NCI-H2227 (cell line): Measurements from ENCODE around the gene POLR1C.
A peak's percentile ranks its signal among the peaks of the same experiment; 100 is the strongest.
"Not testable (repeated sequence)": the region's sequence is repeated elsewhere in the genome, so short reads cannot be mapped to it uniquely, and the experiment has no call there.

Experiments used
- DNase-seq: peaks from one replicate; lab custom pipeline; 2025; ENCODE audit not compliant: unreplicated experiment; lab: John Stamatoyannopoulos, UW

Gene POLR1C

GRCh38 chr6:43508481-43509141, 8.3 kb upstream of the POLR1C start:
- no peak for DNase-seq

DNA sequence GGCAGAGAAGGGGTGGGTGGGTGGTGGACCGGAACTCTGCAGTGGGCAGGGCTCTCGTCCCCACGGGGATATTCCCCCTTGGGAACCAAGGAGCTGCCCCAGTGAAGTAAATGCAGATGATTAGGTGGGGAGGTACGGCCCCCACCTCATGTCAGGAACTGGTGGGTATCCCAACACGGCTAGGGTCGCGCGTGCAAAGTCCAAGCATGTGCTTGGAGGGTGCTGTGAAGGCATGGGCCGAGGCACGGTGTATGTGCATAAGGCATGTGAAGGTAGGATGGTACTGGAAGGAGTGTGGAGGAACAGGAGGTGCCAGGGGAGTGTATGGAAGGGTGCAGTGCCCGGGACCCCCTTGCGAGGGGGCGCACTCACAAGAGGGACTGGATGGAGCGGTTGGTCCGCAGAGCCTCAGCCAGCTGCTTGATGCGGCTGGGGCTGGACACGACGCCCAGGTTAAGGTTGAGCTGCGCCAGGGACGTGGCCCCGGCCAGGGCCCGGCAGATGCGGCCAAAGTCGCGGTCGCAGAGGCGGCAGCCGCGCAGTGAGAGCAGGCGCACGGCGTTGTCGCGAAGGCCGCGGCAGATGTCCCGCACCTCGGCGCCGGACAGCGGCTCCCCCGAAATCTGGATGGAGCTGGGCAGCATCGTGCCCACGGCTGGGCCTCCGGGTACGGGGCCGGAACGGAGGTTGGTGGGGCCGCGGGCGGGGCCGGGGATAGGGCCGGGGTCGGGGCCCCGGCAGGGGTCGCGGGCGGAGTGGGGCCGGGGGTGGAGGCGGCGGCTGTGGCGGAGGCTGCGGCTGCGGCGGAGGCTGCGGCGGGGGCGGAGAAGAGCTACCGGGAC, 7.5 kb upstream of the POLR1C start:
- DNase-seq: no peak

DNA sequence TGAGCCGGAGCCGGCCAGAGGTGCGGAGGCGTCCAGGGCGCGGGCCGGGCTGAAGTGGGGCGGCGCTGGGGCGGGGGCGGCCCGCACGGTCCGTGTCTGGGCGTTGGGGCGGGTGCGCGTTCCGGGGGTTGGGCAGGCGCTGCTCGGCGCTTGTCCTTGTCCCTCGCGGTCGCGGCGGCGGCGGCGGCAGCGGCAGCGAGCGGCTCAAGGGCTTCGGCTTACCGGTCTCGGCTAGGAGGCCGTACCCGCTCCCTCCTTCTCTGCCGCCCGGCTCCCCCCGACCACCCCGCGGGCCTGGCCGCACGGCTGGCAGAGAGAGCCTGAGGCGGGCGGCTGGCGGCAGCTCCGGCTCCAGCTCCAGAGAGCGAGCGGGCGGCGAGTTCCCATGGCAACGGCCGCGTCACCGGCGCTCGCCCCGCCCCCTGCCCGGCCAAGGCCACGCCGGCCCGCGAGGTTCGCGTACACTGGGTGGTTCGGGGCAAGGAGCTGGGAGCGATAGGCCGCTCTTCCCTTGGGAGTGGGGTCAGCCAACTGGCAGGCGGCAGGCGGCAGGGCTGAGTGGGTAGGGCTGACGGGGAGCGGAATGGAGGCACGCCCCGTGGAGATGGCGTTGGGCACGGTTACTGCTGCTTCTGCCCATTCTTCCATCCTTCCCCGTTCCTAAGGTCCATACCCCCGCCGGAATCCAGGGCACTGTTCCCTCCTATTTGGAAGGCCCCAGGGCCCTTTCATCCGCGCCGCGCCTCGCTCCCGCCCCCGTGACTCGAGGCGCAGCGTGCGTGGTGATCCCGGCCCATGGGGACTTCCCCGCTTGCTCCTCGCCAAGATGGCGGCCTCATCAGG, 6.7 kb upstream of the POLR1C start, which contains the start of gene LRRC73:
TSS of gene LRRC73 (minus strand) at position 363 of the 843 bp plus-strand sequence. CDS start 561 bp downstream, outside the sequence.
- peak; percentile 82 for DNase-seq

DNA sequence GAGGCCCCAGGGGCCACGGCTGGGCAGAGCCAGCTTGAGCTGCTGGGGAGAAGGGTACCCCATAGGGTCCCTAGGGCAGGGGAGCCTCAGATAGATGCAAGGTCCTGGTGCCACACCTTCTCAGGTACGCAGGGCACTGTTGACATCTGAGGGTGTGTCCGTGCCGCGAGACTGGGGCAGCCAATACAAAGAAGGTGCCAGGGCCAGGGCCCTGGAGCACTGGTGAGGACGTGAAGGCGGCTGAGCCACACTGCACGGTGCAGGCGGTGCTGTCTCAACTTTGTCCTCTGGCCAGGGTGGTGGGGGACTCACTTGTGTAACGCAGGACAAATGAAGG, 6.1 kb upstream of the POLR1C start:
- DNase-seq: no peak

DNA sequence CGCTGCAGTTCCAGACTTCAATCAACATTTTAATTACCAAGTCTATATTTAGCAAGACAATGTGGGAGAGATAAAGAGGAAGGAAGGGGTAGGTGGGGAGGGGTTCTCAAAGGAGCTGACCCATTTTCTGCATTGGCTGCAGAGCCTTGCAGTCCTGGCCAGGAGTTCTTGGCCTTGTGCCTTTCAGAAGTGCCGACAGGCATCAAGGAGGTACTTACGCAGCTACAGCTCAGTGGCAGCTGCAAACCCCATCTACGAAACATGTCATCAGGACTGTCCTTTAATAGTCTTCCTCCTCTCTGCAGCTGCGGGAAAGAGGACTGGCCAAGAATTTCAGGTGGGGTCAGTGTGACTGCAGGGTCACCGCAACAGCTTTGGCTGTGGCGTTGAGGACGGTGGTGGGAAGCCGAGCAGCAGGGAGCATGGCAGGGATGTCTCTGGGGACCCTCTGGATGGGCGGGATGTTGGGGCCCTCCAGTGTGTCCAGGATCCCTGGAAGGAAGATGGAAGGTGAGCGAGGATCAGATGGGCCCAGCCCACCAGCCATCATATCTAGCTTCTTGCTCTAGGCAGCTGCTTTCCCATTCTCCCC, 5.0 kb upstream of the POLR1C start:
- no peak for DNase-seq

DNA sequence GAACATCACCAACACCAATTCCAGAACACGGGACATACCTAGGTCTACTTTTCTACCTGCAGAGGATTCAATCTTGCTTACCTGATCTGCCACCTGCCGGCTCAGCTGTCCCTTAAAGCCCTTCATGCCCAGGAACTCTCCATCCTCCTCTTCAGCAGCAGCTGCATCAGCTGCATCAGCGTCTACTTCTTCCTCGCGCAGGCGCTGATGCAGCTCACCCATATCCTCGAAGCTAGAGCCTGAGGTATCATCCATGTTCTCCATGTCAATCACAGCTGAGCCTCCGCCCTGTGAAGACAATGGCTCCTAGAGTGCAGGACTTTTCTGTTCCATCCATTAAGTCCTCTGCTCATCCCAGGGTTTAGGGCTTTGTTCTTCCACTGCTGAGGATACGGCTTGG, 1.1 kb upstream of the POLR1C start:
- DNase-seq: peak; percentile 49

DNA sequence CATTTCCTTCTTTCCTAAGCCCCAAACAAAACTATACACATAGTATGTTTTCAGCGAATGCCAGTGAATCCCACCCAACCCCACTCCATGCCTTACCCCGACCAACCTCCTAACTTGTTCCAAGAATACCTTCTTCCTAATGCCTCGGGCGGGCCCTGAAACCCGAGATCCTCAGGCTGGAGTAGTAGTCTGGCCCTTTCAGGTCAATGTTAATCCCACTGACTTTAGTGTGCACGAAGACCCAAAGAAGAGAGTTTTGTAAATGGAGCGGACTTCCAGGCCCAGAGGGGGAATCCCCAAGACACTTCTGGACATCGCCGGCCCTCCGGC, 557 bp upstream of the POLR1C start:
- no peak for DNase-seq

DNA sequence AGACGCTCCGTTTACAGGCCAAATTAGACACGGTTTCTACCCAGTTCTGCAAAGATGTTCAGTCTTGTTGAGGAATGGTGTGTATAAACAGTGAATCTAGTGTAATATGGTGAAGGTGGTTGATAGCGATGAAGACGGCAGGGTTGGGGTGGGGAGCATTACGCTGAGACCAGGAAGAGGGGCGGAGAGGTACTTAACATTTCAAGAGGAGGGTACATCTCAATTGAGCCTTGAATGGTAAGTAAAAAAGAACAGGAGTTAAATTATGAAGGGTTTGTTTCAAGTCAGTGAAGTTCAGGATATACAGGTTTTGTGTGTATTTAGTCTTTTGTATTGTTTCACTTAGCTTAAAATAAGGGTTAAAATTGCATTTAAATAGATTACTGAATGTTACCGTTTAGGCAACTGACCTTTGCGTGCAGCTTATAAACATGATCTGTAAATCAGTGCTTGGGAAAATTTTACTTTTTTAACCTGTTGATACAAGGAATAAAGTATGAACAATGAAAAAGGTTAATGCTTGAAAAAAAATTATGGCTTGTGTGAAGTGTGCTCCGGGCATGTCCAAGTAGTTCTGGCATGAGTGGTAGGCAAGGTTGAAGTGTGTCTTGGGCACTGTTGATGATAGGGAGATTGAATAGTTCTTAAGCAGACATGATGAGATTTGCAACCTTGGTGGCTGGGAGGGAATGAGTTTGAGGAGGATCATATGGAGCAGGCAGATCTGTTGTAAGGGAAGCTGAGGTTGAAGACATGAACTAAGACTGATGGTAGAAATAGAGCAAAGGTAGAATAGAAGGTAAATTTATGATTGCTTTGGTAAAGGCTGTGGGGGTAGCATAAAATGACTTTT, 842 bp downstream of the POLR1C start:
- no peak for DNase-seq

DNA sequence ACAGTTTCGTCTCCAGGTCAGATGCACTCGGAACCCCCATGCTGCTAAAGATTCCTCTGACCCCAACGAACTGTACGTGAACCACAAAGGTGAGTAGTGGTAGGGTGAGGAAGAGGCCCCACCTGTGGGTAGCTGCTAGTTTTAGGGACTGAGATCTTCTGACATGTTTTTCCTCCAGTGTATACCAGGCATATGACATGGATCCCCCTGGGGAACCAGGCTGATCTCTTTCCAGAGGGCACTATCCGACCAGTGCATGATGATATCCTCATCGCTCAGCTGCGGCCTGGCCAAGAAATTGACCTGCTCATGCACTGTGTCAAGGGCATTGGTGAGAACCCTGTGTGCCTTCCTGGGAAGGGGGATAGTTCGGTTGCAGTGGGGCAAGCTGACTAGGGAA, 3.2 kb downstream of the POLR1C start:
- DNase-seq: no peak

DNA sequence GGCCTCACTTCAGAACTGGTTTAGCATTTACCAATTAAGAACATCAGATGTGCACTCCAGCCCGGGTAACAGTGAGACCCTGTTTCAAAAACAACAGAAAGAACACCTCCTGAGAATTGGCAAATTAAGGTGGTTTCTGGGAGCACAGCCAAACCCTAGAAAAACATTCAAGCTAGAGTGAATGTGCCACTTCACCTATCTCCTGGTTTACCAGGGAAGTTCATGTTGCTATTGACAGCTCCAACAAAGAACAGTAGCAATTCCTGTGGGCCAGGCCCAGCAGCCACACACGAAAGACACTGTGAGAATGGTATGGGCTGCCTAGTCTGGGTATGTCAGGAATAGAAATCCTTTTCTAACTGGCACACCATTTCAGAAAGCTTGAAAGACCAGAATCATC, 4.9 kb downstream of the POLR1C start:
- DNase-seq: no peak

DNA sequence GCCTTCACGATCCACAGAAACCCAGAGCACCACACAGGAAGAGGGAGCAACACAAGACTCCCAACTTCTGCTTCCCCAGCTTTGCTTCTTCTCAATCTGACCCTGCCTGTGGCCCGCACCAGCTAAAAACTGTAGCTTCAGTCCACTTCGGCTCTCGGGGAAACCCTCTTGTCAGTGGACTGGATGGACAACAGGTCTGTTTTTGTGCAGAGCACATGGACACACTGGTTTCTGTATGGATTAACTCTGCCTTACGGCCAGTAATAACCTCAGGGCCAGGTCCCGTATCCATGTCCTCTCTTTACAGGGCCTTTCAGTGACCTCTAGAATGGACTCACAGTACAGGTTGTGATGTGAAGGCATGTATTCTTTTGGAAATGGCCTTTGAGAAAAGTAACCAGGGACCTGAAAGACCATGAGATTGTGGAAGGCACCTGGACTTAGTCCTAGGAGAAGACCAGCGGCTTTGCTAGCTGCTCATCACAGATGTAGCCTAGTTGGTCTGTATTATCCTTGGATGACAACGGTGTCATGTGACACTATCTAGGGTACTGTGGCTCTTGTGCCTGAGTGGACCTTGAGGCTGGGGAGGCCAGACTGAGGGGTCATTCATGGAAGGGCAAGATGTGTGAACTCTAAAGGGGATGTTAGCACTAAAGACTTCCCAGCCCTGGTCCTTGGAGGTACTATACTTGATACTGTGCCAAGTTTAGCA, 5.8 kb downstream of the POLR1C start:
- no peak for DNase-seq

DNA sequence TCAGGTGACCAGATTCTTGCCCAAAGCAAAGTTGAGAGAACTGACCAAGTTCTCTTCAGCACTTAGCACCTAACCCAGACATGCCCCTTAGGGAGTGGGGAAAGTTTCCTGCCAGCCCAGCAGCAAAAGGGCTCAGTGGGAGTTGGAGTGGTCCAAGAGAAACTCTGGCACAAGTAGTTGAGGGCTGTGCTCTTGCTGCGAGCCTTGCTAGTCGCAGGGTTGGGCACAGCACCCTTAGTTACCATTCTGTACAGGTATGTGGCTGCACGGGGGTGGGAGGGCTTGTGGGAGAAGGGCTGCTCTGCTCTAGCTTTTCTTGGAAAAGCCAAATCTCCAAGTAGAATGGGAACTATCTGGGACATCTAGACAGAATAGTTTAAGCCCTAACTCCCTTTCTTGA, 6.4 kb downstream of the POLR1C start:
- DNase-seq: no peak

- DNase-seq: no peak
Measured at GRCh38 chr6:43524483-43524961, 7.6 kb downstream of the POLR1C start.

- no peak for DNase-seq
Measured at GRCh38 chr6:43532201-43532600, 15.3 kb downstream of the POLR1C start.

DNA sequence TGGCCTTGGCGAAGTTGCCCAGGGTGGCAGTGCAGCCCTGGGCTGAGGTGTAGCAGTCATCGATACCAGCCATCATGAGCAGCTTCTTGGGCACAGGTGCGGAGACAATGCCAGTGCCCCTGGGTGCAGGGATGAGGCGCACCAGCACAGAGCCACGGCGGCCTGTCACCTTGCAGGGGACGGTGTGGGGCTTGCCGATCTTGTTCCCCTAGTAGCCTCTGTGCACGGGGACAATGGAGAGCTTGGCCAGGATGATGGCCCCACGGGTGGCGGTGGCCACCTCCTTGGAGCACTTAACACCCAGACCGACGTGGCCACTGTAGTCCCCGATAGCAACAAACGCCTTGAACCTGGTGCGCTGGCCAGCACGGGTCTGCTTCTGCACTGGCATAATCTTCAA, 22.1 kb downstream of the POLR1C start:
- DNase-seq: not testable (repeated sequence)

DNA sequence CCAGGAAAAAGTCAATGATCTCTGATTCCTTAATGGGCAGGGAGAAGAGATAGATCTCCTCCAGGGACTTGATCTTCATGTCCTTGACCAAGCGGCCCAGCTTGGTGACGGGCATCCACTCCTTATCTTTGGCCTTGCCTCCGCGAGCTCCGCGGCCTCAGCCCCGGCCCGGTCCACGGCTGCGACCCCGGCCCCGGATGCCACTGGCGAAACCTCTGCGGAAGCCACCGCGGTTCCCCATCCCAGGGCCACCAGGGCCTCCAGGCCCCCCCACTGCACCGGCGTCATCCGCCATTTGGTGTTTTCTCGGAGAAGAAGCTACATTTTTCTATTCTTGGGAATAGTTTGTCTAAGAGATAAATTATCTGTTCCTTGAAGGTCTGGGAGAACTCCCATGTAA, 22.5 kb downstream of the POLR1C start:
- DNase-seq: not testable (repeated sequence)

DNA sequence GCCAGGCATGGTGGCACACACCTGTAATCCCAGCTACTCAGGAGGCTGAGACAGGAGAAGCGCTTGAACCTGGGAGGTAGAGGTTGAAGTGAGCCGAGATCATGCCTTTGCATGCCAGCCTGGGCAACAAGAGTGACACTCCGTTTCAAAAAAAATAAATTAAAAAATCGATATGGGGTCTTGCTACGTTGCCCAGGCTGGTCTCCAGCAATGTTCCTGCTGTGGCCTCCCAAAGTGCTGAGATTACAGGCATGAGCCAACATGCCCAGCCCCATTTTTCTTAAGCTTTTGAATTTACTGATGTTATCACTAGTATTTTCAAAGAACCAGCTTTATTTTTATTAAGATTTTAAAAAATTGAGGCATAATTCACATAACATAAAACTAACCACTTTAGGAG, 23.6 kb downstream of the POLR1C start:
- DNase-seq: no peak

DNA sequence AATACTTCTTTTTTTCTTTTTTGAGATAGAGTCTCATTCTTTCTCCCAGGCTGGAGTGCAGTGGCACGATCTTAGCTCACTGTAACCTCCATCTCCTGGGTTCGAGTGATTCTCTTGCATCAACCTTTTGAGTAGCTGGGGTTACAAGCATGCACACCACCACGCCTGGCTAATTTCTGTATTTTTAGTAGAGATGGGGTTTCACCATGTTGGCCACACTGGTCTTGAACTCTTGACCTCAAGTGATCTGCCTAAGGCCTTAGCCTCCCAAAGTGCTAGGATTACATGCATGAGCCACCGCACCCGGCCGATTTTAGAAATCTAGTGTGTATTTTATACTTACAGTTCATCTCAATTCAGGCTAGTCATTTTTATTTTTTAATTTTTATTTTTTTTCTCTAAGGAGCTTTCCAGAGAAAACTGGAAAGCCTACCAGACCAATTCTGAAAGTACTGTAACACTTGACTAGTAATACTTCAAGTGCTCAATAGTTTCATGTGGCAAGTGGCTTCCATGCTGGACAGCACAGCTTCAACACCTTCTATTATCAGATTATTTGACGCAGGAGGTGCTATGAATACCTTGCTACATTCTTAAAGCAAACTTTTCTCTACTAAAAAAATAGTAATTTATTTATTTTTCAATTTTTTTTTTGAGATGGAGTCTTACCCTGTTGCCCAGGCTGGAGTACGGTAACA, 25.0 kb downstream of the POLR1C start:
- no peak for DNase-seq

DNA sequence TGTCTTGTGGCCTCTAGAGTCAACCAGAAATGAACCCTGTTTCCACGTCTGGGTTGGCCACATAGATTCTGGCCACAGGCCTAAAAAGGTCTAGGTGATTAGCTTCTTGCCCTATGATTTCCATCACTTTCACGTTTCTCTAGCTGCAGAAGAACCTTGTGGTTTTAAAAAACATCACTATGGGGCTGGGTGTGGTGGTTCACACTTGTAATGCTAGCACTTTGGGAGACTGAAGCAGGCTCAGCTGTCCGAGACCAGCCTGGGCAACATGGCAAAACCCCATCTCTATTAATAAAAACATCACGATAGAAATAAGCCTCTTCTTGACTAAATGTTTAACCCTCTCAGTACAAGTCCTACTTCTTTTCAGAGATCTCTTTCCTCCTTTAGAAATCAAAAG, 27.6 kb downstream of the POLR1C start:
- DNase-seq: no peak
